GM21528 (cell line): ENCODE data around the gene KAT8.
"Not testable (repeated sequence)": the region's sequence is repeated elsewhere in the genome, so short reads cannot be mapped to it uniquely, and the experiment has no call there.

Experiments
- ATAC-seq: cut with Tn5 transposase; IDR thresholded peaks from one replicate; pipeline ENCODE4 v1.9.1; 2021; ENCODE audit warnings: mild to moderate bottlenecking, moderate library complexity; ENCODE audit not compliant: unreplicated experiment, low FRiP score

KAT8 gene

DNA sequence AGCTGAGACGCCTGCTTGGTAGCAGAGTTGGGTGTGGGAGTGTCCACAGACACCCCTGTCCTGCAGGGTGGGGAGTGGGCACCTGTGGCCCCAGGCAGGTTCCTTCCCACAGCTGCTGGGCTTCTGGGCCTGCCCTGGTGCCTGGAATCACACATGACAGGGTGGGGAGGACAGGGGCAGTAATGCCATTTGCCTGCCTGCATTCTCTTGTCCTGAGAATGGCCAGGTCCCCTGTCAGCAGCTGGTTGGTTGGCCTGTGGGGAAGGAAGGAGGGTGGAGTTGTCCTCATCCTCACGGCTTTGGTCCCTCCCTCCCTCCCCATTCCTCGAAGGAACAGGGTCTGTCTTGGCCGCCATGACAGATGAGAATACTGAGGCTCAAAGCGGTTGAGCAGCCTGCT is 33.9 kb upstream of the KAT8 start:
- ATAC-seq: no peak

DNA sequence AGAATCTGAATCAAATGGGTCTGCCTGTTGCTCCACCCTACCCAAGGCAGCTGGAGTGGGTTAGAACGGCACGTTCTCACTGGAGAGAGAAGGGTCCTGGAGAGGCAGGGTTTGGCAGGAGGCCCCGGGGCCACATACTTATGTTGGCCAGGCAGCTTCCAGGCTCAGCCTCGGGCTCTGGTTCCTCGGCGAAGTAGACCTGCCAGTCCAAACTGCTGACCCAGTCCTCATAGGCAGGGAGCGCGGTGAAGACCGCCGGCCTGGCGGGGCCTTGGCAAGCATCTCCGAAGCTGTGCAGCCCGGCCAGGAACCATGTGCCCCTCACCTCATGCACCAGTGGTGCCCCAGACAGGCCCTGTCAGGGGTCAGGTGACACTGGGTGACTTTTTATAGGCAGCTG is 33.5 kb upstream of the KAT8 start:
- no peak for ATAC-seq

DNA sequence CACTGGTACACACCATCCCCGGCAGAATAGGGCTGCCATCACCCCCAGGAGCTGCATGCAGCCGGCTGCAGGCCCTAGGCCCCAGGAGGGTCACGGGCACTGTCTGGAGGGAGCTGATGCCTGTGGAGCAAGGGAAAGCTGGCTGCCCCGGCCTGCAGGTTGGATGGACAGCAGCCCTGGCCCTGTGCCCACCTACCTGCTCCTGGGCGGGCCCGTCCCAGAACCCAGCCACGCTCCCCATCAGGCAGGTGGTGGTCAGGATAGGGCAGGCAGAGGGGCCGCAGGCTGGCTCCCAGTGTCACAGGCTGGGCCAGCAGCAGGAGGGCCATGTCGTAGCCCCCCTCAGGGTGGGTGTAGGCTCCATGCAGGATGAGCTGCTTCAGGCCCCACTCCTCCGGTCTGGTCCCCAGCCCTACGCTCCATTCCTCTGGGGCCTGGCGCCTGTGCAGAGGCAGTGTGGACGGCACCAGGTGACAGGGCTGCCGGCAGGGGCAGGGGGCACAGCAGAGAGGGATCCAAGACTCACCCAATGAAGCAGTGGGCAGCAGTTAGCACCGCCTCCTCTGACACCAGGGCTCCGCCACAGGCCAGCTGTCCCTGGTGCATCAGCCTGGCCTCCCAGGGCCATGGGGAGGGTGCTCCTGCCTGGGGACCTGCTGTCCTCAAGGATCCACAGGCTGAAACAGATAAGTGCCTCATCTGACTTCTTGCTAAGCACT is 32.7 kb upstream of the KAT8 start:
- ATAC-seq: no peak

DNA sequence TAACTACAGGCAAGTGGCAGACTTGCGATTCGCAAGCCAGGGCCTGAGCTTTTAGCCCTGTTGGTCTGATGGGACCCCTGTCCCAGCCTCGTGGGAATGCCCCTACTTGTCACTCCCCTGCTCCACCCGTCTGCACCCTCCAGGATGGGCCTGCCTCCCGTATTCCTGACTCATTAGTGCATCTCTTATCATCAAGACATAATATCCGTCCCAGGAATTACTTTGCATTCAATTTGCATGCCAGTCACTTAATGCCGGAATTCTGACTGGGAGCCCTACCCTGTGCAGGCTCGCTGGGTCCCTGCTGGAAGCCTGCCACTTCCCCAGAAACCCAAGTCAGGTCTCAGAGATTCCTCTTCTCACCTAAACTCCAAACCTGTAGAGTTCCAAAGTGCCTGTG is 32.1 kb upstream of the KAT8 start:
- no peak for ATAC-seq

DNA sequence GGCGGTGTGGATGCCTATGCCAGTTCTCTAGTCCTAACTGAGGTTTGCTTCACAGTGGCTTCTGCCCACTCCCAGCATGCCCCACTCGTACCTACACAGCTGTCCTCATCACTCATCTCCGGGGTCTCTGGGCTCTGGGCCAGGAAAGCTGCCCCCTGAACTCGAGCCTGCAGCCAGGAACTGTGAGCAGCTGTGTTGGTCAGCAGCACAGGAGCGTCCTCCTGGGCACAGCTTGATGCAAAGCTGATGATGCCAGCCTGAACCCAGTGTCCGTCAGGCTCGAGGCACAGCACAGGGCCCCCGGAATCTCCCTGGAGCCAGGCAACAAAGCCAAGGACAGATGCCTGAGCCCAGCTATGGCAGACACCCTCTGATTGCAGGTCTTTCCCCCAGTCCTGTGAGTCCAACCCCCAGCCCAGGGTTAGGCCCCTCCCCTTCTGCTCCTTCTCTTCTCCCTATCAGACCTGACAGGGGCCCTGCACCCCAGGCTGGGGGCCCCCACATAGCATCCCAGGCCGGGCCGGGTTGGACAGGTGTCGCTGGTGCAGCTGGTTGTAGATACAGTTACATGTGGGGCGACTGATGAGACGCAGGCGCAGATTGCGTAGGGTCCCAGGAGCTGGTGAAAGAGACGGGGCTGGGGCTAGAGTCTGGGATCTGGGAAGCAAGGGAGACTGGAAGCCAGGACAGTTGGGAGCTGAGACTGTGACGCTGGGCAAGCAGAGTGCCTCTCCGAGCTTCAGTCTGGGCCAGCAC is 31.4 kb upstream of the KAT8 start:
- ATAC-seq: no peak

DNA sequence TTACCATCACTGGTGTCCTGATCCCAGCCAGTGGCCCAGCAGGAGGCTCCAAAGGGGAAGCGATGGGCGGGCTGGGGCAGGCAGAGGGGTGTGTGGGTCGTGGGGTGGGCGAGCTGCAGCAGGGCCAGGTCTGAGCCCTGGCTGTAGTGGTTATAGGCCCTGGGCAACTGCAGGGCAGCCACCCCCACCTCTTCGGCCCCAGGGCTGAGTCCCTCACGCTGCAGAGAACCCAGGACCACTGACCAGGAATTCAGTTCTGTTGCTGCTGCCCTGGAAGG is 30.9 kb upstream of the KAT8 start:
- no peak for ATAC-seq

DNA sequence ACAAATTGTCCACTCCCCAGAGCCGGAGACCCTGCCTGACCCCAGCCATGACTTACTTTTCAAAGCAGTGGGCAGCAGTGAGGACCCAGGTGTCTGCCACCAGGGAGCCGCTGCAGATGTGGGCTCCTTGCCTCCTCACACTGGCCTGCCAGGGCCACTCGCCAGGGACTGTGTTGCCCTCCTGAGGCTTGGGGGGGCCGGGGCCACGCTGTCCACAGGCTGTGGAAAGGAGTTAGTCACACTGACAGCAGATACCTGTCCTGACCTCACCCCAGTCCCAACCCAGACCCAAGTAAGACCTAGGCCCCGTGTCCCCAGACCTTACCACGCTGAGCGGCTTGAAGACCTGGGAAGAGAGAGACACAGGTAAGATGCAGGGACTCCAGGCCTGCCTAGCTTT is 30.0 kb upstream of the KAT8 start:
- ATAC-seq: no peak

DNA sequence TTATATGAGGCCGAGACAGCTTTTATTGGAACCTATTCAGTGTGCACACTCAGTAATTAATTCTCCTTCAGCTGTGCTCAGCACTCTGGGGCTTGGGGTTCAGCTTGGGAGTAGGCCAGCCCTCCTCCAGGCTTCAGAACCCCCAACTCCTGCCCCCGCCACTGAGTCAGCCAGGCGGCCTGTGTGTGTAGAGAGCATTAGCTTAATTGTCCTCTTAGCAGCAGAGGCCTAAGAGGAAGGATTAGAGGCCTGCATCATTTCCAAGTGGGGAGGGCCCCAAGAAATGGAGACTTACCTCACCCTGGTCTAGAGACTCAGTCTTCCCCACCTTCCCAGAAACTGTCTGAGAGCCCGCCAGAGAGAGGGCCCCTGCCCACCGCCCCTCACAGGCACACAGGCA is 29.5 kb upstream of the KAT8 start:
- no peak for ATAC-seq

DNA sequence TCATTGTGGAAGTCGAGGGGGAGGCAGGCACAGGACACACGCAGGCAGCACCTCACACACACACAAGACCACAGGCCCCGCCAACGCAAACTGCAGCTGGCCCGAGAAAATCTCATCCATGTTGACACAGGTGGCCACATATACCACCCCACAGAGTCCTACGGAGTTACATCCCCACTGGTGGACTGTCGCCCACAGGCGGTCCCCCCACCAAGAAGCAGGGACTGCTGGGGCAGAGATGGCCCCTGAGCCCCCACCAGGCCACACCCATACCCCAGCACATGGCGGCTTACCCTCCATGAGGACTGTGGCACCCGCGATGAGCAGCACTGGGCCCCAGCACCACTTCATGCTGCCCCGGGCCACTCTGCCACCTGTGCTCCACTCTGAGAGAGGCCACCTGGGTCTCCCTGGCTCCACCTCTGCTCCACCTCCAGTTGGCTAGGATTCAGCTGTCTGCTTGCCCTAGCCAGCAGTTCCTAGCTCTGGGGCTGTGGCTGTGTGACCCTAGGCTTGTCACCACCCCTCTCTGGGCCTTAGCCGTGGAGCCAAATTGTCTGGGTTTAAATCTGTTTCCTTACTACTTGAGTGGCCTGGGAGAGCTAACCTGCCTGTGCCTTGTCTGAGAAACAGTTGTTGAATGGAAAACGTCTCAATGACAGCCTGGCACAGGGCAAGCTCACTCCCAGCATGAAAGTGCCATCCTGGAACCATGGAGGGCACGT is 28.8 kb upstream of the KAT8 start, which contains the start of gene PRSS53:
Gene PRSS53, minus strand, starts transcription at position 485 of the 725 bp plus-strand sequence. Its CDS starts 134 bp downstream, at position 351.
- ATAC-seq: no peak

DNA sequence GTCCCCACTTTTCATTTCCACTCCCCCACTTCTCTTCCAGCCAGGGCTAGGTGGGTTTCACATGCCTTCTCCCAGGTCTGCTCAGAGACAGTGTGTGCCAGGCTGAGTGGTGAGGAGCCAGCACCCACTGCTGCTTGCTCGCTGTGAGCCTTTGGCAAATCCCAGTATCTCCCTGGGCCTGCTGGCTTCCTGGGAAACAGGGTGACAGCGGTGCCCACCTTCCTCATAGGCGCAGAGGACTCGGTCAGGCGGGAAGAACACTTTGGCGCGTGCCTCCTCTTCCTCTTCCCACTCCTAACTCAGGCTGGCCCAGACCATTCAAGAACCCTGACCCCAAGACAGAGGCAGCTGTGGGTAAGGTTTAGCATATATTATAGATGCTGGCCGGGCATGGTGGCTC is 28.3 kb upstream of the KAT8 start:
- ATAC-seq: no peak

DNA sequence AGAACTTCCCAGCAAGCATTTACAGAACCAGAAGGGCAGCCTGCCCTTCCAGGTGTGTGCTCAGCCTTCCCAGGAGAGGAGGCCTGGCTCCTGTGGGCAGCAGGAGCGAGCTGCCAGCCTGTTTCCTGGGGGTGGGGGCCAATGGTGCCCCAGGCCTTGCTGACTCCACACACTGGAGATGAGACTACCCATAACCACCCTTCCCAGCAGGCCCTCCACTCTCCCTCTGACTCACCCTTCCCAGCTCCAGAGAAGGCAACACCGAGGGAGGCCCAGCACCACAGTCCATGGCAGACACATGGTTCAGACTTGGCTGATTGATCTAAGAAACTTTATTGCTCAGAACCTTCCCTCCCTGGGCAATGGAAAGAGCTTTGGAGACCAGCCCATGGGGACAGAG is 26.9 kb upstream of the KAT8 start:
- no peak for ATAC-seq

DNA sequence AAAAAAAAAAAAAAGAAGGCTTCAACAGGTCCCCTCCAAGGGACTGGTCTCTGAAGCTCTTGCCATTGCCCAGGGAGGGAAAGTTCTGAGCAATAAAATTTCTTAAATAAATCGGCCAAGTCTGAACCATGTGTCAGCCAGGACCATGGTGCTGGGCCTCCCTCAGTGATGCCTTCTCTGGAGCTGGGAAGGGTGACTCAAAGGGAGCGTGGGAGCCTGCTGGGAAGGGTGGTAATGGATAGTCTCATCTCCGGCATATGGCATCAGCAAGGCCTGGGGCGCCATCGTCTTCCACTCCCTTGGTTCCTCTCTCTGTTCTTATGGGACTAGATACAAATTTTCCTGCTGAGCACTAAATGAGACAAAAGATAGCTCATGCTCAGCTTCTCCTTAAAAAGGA is 25.1 kb upstream of the KAT8 start:
- ATAC-seq: no peak

DNA sequence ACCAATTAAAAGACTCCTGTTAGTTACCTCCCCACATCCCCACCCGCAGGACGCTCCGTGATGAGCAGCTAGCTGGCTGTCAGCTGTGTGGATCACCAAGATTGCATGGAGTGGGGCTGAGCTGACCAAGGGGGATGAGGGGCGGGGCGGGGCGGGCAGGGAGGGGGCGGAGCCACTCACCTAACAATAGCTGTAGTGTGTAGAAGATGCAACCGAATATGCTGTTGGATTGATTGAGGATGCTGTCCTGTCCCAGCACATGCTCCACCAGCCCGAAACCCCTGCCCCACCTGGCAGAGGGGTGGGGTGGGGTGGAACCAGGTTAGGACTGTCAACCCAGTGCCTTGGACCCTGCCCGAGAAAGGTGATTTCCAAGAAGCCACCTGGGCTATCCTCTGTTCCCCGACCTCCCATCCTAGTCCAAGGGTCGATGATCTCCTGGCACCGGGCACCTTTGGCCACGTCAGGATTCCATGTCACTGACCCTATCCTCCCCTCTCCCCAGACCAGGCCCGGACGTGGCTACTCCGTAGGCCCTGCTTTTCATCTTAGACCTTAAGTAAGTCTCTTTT is 24.2 kb upstream of the KAT8 start:
- no peak for ATAC-seq

DNA sequence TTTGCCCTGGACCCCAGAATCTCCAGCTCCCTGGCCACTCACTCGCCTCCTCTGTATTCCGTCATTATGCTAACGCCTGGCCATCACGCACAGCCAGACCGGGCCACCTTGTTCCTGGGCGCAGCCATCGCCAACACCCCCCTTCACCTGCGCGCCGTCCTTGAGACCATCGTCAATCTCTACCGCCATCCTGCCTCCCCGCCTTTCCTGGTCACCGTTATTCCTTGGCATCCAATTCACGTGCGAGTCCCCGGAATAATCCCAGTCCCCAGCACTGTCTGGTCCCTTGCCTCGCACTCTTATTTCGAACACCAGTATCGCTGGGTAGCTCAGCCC is 23.4 kb upstream of the KAT8 start:
- no peak for ATAC-seq

DNA sequence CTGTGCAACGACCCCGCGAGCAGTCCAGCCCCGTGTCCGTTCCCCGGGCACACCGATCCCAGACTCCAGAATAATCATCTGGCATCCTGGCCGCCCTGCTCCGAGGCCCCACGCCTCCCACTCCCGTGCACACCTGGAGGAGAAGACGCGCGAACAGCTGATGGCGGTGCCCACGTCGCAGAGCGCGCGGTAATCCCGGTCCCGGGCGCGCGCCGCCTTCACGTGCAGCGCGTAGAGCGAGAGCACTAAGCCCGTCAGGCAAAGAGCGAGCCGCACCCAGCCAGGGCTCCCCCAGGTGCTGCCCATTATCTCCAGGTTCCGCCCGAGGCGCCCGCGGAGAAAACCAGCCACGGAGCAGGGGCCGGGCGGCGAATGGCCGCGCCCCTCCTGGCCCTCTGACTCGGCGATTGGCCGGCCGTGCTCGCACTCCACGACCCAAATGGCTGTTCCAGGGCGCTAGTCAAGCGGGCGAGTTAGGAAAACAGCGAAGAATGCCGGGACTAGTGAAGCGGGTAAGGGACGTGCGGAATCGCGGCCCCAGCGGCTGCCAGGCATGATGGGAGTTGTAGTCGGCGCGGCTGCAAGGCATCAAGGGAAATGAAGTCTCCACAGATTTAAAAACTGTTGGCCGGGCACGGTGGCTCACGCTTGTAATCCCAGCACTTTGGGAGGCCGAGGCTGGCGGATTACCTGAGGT is 22.9 kb upstream of the KAT8 start, which contains the start of gene VKORC1:
Gene VKORC1, minus strand, starts transcription at position 374 of the 697 bp plus-strand sequence. Its CDS starts 68 bp downstream, at position 306.
- peak; percentile 88 for ATAC-seq

DNA sequence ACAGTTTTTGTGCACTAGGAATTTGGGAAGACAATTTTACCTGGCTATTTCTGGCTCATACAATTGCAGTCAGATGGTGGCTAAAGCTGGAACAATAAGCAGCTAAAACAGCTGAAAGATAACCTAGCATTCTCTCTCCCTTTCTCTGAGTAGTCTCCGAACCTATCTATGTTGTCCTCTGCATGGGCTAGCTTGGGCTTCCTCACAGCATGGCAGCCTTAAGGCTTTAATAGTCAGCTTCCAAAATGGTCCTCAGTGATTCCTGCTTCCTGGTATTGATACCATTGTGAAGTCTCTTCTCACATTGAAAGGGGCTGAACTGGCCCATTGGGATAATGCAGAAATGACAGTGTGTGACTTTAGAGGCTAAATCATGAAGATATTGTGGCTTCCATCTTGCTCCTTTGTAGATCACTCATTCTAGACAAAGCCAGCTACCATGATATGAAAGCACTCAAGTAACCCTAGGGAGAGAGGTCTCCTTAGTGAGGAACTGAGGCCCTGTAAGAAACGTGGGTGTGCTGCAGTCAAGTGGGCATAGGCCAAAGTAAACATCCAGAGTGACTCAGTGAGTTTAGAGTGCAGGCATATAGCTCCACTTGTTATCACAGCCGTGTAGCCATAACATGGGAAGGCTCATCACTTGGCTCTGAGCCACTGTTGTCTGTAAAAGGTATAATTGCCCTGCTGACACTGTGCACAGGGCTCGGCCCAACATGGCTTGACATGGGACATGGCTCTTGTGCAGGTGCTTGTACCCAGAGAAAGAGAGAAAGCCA is 17.4 kb upstream of the KAT8 start:
- ATAC-seq: no peak

DNA sequence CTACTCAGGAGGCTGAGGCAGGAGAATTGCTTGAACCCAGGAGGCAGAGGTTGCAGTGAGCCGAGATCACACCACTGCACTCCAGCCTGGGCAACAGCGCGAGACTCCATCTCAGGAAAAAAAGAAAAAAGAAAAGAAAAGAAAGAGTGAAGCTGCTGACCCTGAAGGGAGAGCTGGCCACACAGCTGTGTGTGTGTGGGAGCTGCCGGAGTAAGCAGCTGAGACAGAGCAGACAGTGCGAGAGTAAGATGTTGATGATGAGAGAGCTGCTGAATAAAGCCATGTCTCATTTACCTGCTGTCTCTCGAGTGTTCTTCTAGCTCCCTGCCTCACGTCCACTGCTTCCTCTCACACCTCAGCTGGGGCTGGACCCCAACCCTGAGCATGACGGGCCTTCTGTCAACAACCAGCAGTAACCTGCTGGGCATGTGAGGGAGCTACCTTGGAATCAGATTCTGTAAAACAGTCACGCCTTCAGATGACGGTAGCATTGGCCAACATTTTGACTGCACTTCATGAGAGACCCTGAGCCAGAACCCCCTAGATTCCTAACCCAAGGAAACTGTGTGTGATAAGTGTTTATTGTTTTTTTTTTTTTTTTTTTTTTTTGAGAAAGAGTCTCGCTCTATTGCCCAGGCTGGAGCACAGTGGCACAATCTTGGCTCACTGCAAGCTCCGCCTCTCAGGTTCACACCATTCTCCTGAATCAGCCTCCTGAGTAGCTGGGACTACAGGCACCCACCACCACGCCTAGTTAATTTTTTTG is 16.4 kb upstream of the KAT8 start:
- not testable (repeated sequence) for ATAC-seq

DNA sequence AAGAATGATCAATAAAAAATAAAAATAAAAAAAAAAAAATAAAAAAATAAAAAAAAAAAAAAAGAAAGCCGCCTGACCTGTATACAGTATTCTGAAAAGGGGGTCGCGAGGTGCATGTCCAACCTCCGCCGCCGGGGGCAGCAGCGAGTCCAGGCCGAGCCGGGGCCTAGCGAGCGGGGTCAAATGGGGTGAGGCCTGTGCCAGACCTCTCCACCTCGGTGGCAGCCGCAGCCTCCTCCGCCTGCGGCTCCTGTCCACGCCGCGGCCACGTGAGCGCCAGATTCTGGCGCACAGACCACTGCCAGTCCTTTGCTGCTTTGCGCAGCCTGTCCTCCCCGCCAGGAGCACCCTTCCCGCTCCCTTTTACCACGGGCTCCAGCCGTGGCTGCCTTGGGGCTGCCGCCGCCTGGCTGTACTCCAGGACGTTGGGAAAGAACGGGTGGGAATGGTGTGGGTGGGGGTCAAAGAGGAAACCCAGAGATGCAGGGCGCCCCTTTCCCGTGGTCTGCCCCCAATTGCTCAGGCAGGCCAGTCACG is 11.7 kb upstream of the KAT8 start:
- peak; percentile 56 for ATAC-seq
